Neutrophil (primary cell): ENCODE data around the gene NSD2.
"Not testable (repeated sequence)": the region's sequence is repeated elsewhere in the genome, so short reads cannot be mapped to it uniquely, and the experiment has no call there.

Experiments used
- H3K27ac ChIP-seq: fragments of 200-600 bp; sonication (generic); 2 replicates; pipeline ENCODE4 v1.5.1; 2016; ENCODE audit warnings: mild to moderate bottlenecking, moderate library complexity
- H3K27me3 ChIP-seq: fragments of 200-600 bp; sonication (generic); 2 replicates; pipeline ENCODE4 v1.6.0; 2016; ENCODE audit warnings: mild to moderate bottlenecking
- H3K36me3 ChIP-seq: fragments of 200-600 bp; sonication (generic); 2 replicates; pipeline ENCODE4 v1.5.1; 2017
- H3K4me1 ChIP-seq, 2 experiments: fragments of 200-600 bp in 1 of 2; sonication (generic) in 1 of 2; 1 replicate in 1 of 2; 2 replicates in 1 of 2; pipeline versions ENCODE4 v1.5.1 to v1.6.1; 2013 to 2016; ENCODE audit warnings: low read depth in 1 of 2, low read length in 1 of 2, mild to moderate bottlenecking in 1 of 2, moderate library complexity in 1 of 2; ENCODE audit not compliant: control insufficient read depth in 1 of 2, insufficient read depth in 1 of 2
- H3K4me3 ChIP-seq, 2 experiments: fragments of 200-600 bp in 1 of 2; sonication (generic) in 1 of 2; 1 replicate in 1 of 2; 2 replicates in 1 of 2; pipeline ENCODE4 v1.5.1; 2013 to 2016; ENCODE audit warnings: low read depth in 1 of 2, low read length in 1 of 2, mild to moderate bottlenecking in 1 of 2, moderate library complexity in 1 of 2
- H3K9me3 ChIP-seq: fragments of 200-600 bp; sonication (generic); 2 replicates; pipeline ENCODE4 v1.5.1; 2016
- TF ChIP-seq, protein P1 (sequence below): fragments of 200-600 bp; sonication (generic); IDR thresholded peaks from 2 replicates; pipeline ENCODE4 v1.5.1; 2016; ENCODE audit warnings: antibody characterized with exemption

NSD2 gene

DNA sequence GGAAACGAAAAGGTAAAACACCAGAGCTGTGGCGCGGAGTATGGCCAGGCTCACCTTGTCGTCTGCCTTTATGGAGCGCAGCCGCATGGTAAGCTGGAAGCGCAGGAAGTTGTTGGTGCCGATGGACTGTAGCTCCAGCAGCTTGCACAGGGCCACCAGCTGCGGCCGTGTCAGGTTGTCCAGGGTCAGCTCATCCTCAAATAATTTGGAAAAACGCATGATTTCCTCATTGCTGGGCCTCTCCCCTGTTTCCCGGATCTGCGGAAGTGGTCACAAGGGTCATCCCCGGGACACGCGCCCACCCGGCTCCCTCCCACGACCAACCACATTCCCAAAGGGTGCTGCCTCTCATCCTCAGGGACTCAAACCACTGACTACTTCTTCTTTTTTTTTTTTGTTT, 38.5 kb upstream of the NSD2 start:
- H3K27ac ChIP-seq: no peak overlapping the region
- peaks cover 52% of the 10 kb centered on the region for H3K36me3 ChIP-seq
- H3K27me3 ChIP-seq: no peaks in the 10 kb centered on the region
- TF ChIP-seq, protein P1, sequence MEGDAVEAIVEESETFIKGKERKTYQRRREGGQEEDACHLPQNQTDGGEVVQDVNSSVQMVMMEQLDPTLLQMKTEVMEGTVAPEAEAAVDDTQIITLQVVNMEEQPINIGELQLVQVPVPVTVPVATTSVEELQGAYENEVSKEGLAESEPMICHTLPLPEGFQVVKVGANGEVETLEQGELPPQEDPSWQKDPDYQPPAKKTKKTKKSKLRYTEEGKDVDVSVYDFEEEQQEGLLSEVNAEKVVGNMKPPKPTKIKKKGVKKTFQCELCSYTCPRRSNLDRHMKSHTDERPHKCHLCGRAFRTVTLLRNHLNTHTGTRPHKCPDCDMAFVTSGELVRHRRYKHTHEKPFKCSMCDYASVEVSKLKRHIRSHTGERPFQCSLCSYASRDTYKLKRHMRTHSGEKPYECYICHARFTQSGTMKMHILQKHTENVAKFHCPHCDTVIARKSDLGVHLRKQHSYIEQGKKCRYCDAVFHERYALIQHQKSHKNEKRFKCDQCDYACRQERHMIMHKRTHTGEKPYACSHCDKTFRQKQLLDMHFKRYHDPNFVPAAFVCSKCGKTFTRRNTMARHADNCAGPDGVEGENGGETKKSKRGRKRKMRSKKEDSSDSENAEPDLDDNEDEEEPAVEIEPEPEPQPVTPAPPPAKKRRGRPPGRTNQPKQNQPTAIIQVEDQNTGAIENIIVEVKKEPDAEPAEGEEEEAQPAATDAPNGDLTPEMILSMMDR: no peak
- no peaks in the 10 kb centered on the region for H3K4me1 ChIP-seq
- H3K4me3 ChIP-seq: no peak overlapping the region
- H3K9me3 ChIP-seq: no peaks in the 10 kb centered on the region

DNA sequence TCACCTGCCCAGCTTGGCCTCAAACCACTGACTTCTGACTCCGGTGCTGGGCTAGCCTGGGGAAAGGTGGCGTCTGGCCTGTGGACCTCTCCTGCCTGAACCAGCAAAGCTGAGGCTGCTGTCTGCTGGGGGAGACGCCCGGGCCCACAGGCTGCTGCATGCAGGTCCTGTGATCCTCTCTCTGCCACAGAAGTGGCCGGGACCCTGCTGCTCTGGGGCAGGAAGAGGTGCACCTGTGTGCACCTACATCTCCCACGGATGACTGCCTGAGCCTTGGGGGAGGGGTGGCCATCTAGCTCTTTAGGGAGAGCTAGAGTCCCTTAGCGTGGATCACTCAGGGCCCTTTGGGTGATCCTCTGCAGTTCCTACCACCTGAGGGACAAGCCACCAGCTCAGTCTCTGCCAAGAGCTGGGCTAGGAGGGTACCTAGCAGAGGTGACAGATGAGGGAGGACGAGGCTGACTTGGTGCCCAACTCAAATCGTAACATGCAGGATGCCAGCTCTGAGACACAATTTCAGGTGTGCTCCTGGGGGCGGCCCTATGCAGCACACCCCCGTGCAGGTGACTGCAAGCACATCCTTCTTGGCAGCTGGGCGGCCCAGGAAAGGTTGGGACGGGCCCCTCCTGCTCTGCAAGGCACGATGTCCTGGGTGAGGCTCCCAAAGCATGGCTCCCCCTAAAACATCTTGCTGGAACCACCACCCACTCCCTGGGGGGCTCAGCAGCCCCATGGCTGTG, 37.7 kb upstream of the NSD2 start:
- TF ChIP-seq, protein P1: no peak
- Histone ChIP-seq H3K27me3 (no peaks in the 10 kb centered on the region), H3K4me3 (no peak overlapping the region), H3K27ac (no peak overlapping the region), H3K4me1 (no peaks in the 10 kb centered on the region), H3K36me3 (peaks cover 56% of the 10 kb centered on the region), H3K9me3 (no peaks in the 10 kb centered on the region)

DNA sequence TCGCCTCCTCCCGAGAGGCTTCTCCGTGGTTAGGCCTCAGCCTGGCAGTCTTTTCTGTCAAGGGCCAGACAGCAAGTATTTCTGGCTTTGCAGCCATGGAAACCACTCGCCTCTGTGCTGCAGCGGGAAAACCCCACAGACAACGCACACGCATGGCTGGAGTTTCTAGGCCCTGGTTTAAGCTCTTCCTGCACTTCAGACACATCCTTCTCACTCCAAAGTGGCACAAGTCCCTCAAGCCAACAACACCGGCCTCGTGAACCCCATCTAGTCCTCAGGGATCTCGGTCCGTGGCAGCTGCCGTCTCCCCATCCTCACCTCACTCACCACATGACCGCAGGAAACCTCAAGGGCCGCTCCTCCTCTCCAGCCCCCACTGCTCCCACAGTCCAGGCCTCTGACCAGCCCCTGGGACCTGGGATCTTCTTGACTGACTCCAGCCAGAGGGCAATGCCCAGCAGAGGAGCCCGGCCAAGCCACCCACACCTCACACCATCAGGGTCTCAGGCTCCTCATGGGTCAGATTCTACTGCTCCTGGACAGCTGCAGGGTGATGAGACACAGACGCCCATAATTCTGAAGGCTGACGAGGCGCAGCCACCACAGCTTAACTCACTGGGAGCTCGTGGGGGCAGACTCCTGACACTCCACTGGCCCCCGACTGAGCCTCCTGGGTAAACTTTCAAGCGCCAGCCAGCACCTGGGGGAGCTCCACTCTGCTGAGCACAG, 37.0 kb upstream of the NSD2 start:
- H3K4me1 ChIP-seq: no peaks in the 10 kb centered on the region
- TF ChIP-seq, protein P1: no peak
- H3K27ac ChIP-seq: no peak overlapping the region
- H3K4me3 ChIP-seq: no peak overlapping the region
- H3K36me3 ChIP-seq: peaks cover 58% of the 10 kb centered on the region
- no peaks in the 10 kb centered on the region for H3K27me3 ChIP-seq
- H3K9me3 ChIP-seq: no peaks in the 10 kb centered on the region

DNA sequence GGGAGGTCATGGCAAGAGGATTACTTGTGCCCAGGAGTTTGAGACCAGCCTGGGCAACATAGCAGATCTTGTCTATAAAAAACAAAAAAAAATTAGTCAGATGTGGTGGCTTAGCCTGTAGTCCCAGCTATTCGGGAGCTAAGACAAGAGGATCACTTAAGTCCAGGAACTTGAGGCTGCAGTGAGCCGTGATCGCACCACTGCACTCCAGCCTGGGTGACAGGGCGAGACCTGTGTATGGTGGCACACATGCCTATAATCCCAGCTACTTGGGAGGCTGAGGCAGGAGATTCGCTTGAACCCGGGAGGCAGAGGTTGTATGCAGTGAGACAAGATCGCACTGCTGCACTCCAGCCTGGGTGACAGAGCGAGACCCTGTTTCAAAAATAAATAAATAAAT, 35.4 kb upstream of the NSD2 start:
- H3K9me3 ChIP-seq, H3K4me3 ChIP-seq, H3K27ac ChIP-seq, H3K4me1 ChIP-seq, H3K27me3 ChIP-seq: not testable (repeated sequence)
- H3K36me3 ChIP-seq: peaks cover 68% of the 10 kb centered on the region

- no peaks in the 10 kb centered on the region for H3K4me1 ChIP-seq
Measured at GRCh38 chr4:1836650-1837049, 34.5 kb upstream of the NSD2 start.

DNA sequence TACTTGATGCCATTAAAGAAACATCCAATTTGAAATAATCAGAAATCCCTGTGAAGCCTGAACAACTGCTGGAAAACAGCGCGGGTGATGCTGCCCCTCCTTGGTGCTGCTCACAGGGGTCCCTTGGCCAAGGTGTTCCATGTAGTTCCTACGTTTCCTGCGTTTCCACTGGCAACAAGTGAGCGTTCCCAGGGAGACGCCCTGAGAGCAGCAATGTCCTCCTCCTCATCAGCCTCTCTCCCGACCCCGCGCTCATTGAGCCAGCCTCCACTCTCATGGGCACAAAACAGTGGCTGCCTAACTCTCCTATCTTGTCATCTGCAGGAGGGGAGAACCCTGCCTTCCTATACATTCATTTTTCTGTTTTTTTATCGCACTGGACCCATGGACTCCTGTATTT, 34.1 kb upstream of the NSD2 start:
- H3K36me3 ChIP-seq: peaks cover 67% of the 10 kb centered on the region
- H3K27me3 ChIP-seq: no peaks in the 10 kb centered on the region
- TF ChIP-seq, protein P1: no peak
- H3K9me3 ChIP-seq: no peaks in the 10 kb centered on the region
- H3K27ac ChIP-seq: no peak overlapping the region
- no peaks in the 10 kb centered on the region for H3K4me1 ChIP-seq
- H3K4me3 ChIP-seq: no peak overlapping the region

More at GRCh38 chr4:1836650-1837049, 34.5 kb upstream of the NSD2 start:
- H3K4me3 ChIP-seq: no peak overlapping the region
- H3K27ac ChIP-seq: no peak overlapping the region
- no peaks in the 10 kb centered on the region for H3K27me3 ChIP-seq
- TF ChIP-seq, protein P1: no peak
- H3K36me3 ChIP-seq: peaks cover 68% of the 10 kb centered on the region
- no peaks in the 10 kb centered on the region for H3K9me3 ChIP-seq
